Urothelium cell line (cell line): ENCODE results near the gene ALDH1A1.

ENCODE experiments used
- DNase-seq: peaks from one replicate; pipeline ENCODE4 v3.0.0; 2011; ENCODE audit warnings: low spot score, mixed read lengths
- FAIRE-seq: peaks from 2 replicates; lab custom pipeline; 2011; peaks lifted over from hg19 to GRCh38; lab: Jason Lieb, UNC

ALDH1A1 gene

GRCh38 chr9:72952914-72953313 lies at the start of gene ALDH1A1:
Gene ALDH1A1, minus strand, starts transcription at chr9:72953053. Its CDS starts 53 bp downstream, at chr9:72953000.
- DNase-seq (no peak), FAIRE-seq (no peak)

- FAIRE-seq: no peak
These were observed 49.0 kb upstream of the ALDH1A1 start for GRCh38 chr9:73001860-73002259.

GRCh38 chr9:72998363-72998762 lies 45.5 kb upstream of the ALDH1A1 start:
- FAIRE-seq: no peak
- no peak for DNase-seq

More at GRCh38 chr9:73001860-73002259, 49.0 kb upstream of the ALDH1A1 start:
- no peak for DNase-seq

- FAIRE-seq (no peak), DNase-seq (no peak)
These were observed 44.6 kb upstream of the ALDH1A1 start for GRCh38 chr9:72997387-72997995.

GRCh38 chr9:72996684-72997314 lies 43.9 kb upstream of the ALDH1A1 start:
- FAIRE-seq (no peak), DNase-seq (no peak)

- DNase-seq (no peak), FAIRE-seq (no peak)
These were observed 43.3 kb upstream of the ALDH1A1 start for GRCh38 chr9:72996114-72996513.

- DNase-seq (no peak), FAIRE-seq (no peak)
These were observed 42.5 kb upstream of the ALDH1A1 start for GRCh38 chr9:72995131-72996024.

GRCh38 chr9:72991772-72992171 lies 38.9 kb upstream of the ALDH1A1 start:
- no peak for DNase-seq
- no peak for FAIRE-seq

GRCh38 chr9:72990397-72991182 lies 37.7 kb upstream of the ALDH1A1 start:
- FAIRE-seq: no peak
- no peak for DNase-seq

GRCh38 chr9:72986522-72987116 lies 33.8 kb upstream of the ALDH1A1 start:
- no peak for FAIRE-seq

GRCh38 chr9:72985746-72986145 lies 32.9 kb upstream of the ALDH1A1 start:
- FAIRE-seq (no peak), DNase-seq (no peak)

More at GRCh38 chr9:72986522-72987116, 33.8 kb upstream of the ALDH1A1 start:
- no peak for DNase-seq

GRCh38 chr9:72984991-72985390 lies 32.1 kb upstream of the ALDH1A1 start:
- DNase-seq: no peak
- no peak for FAIRE-seq

GRCh38 chr9:72984226-72984947 lies 31.5 kb upstream of the ALDH1A1 start:
- FAIRE-seq (no peak), DNase-seq (no peak)

- no peak for DNase-seq
These were observed 30.8 kb upstream of the ALDH1A1 start for GRCh38 chr9:72983512-72984225.

GRCh38 chr9:72983056-72983455 lies 30.2 kb upstream of the ALDH1A1 start:
- FAIRE-seq: no peak

More at GRCh38 chr9:72983512-72984225, 30.8 kb upstream of the ALDH1A1 start:
- no peak for FAIRE-seq

GRCh38 chr9:72982146-72982799 lies 29.4 kb upstream of the ALDH1A1 start:
- DNase-seq: no peak

More at GRCh38 chr9:72983056-72983455, 30.2 kb upstream of the ALDH1A1 start:
- DNase-seq: no peak

GRCh38 chr9:72981433-72981832 lies 28.6 kb upstream of the ALDH1A1 start:
- DNase-seq (no peak), FAIRE-seq (no peak)

More at GRCh38 chr9:72982146-72982799, 29.4 kb upstream of the ALDH1A1 start:
- FAIRE-seq: no peak

GRCh38 chr9:72980600-72981265 lies 27.9 kb upstream of the ALDH1A1 start:
- DNase-seq: no peak
- FAIRE-seq: no peak
